HG02938 (cell line): Measurements from ENCODE around the gene JDP2.
"Not testable (repeated sequence)": the region's sequence is repeated elsewhere in the genome, so short reads cannot be mapped to it uniquely, and the experiment has no call there.

Source experiments
- ATAC-seq: cut with Tn5 transposase; IDR thresholded peaks from one replicate; pipeline ENCODE4 v1.9.1; 2021; ENCODE audit warnings: mild to moderate bottlenecking, moderate library complexity; ENCODE audit not compliant: unreplicated experiment

JDP2 gene

DNA sequence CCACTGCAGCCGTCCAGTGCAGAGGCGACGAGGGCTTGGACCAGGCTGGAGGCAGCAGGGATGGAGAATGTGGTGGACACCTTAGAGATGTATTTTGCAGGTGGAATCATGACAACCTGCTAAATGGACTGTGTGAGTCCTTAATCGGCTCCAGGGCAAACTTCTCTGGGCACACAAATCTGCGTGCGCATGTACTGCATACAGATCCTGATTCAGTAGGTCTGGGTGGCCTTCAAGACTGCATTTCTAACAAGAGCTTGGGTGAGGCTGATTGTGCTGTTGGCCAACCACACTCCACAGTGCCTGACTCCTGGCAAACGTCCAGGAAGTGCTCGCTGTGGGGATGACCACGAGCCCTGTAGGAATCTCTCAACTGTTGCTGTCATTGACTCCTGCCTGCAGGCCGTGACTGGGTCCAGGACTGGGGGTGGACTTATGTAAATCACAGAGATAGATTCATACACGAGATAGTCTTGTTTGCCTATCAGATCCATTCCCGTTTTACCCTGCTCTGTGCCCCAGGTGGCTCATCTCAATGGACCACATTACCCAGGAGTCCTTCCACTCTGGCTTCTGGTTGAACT lies 27.2 kb downstream of the JDP2 start:
- no peak for ATAC-seq

DNA sequence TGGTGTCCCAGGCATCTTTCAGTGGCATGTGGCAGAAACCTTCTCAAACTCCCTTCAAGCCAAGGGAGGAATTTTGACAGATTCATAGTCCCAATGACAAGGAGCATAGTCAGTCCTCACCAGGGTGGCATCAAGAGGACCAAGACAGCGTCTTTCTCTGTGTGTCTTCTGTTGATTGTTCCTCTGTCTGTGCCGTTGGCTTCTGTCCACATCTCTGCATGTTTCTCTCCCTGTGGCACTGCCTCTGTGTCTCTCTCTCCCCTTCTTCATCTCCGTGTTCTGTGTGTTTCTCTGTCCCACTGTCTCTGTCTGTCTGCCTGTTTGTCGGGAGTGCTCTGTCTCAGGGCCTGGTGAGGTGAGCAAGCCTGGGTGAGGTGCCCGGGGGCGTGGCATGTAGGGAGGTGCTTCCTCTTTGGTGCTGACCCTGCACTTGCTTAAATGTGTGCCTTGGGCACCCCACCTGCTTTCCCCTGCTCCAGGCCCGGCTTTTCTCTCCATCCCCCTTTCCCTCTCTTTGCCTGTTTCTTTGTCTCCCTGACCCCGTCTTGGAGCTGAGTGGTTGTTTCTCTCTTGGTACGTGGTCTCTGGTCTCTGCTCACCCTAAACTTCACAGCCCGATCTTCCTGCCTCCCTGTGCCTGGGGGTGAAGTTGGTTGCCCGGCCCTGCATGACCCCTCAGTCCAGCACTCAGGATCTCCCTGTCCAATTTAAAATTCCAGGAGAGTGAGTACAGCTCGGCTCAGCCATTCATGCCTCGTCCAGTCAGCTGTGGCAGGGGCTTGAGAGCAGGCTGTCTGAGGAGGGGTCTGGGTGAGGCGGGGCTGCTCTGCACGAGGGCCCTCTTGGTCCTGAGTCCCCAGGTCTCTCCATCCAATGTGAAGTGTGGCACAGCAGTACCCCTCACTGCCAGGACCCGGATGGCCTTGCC lies 28.5 kb downstream of the JDP2 start:
- ATAC-seq = no peak

DNA sequence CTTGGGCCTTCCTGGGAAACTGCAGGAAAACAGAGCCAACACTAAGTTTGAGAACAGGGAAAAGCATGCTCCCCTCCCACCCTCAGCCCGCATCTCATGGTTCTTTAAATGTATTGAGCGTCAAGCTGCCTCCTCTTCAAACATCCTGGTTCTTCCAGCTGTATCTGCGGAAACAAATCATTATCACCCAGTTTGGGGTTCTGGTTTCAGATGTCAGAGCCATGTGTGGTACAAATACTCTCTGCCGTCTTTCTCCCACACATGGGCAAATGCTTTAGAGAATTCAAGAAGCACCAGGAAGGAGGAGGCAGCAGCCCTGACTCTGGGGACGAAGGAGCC lies 29.1 kb downstream of the JDP2 start:
- ATAC-seq = no peak

DNA sequence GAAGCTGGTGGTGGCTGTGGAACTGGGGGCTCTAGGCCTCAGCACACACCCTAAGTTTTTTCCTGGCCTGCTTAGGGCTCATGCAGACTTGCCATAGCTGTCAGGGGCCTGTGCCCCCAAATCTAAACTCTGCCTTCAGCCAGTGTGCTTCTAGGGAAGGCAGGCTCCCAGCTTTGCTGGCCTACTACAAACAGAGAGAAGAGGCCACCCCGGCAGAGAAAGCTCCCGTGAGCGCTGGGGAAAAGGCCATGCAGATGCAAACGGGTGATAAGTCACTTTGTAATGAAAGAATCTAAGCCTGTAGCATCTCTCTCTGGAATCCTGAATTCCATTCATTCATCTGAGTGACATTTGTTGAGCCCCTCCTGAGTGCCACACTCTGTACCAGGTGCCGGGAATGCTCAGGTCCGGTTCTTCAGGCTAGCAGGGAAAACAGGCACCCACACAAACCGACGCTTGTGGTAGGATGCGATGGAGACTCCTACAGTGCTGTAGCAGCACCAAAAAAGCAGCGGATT lies 29.9 kb downstream of the JDP2 start:
- no peak for ATAC-seq

DNA sequence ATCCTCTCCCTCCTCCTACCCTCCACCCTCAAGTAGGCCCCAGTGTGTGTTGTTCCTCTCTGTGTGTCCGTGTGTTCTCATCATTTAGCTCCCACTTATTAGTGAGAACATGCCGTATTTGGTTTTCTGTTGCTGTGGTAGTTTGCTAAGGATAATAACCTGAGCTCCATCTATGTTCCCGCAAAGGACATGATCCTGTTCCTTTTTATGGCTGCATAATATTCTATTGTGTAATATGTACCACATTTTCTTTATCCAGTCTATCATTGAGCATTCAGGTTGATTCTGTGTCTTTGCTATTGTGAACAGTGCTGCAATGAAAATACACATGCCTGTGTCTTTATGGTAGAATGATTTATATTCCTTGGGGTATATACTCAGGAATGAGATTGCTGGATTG lies 30.5 kb downstream of the JDP2 start:
- no peak for ATAC-seq

DNA sequence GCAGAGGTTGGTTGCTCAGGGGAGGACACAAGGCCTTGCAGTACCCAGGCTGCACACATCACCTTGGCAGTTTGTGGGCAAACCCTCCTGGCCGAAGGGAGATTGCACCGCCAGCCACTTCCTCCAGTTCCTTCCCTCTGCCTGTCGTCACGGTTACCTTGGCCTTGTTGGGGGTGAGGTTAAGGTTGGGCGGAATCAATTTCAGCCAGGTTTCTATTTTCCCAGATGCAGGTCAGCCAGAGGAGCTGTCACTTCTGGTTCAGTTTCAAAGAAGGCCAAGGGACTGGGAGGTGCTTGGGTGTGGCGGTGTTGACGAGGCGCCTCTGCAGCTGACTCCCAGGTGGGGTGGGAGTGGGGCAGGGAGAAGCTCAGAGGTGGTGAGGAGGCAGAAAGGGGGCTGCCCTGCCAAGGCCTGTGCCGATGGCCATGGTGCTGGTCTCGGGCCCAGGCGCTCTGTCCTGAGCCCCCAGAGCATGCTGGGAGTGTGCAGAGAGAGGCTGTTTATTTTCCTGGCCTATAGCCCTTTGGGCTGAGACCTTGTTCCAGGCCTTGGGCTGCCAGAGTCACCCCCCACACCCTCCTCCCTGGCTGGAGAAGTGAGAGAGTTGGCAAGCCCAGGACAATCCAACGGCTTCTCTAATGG lies 31.4 kb downstream of the JDP2 start:
- no peak for ATAC-seq

DNA sequence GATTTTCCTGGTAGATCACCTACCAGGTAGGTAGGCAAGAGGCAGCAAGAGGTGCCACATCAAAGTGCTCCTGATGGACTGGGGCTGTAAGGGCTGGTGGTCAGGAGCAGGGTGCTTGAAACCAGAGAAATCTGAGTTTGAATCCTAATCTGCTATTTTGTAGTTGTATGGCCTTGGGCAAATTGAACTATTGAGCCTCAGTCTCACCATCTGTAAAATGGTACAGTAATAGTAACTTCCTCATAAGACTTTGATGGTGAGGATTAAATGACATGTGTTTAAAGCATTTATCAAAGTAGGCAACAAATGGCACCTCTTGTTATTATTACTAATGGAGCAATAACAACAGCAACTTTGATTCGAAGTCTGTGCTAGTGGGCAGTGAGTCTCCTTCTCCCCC lies 32.0 kb downstream of the JDP2 start:
- no peak for ATAC-seq

DNA sequence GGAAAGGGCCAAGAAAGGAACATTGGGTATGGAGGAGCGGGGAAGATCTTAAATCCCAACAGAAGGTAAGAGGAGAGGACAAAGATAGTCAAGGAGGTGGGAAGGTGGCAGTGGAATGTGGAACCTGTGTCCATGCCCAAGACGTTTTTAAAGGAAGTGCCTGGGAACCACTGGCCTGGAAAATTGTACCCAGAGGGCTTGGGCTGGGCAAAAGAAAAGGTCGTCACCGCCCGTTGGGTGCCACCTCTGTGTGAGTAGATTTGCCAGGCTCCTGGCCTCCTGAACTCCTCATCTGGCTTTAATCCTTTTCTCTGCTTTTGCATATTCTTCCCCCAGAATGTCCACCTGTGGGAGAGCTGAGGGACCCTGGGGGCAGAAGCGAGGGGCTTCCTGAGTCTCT lies 32.6 kb downstream of the JDP2 start:
- no peak for ATAC-seq

DNA sequence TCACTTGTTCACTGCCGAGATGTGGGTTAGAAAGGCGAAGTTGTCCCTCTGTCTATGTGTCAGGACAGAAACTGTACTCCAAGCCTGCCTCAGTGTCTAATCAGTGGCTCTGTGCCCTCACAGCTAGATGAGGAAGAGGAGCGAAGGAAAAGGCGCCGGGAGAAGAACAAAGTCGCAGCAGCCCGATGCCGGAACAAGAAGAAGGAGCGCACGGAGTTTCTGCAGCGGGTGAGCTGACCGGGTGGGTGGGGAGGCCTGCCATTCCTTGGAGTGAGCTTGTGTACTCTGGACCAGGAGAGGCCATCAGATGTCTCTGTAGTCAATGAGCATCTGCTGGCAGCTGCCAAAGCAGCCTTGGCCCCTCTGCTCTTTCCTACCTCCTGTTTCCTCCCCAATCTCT lies 33.5 kb downstream of the JDP2 start:
- ATAC-seq = no peak

DNA sequence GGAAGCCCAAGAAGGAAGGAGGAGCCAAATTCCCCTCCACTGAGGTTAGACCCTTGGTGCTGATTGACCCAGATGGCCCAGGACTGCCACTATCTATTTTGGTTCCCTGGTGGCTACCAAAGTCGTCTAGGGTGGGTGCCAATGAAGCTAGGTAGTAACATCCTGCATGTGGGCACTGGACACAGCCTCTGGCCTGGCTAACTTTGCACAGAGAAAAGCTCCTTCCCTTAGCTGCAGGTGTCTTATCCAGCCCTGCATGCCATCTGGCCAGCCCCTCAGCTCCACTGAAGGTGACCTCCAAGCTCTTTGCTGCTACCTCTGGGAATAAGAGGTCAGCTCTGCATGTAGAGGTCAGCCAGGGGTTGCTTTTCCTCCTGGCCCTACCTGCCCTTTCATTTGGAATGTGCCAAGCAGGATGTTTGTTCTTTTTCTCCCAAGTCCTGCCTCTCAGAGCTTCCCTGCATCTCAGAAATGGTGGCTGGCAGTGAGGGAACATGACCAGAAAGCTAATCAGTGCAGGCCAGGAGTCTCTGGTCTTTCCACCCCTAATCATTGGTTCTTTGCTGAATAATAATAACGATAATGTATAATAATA lies 34.0 kb downstream of the JDP2 start:
- no peak for ATAC-seq

DNA sequence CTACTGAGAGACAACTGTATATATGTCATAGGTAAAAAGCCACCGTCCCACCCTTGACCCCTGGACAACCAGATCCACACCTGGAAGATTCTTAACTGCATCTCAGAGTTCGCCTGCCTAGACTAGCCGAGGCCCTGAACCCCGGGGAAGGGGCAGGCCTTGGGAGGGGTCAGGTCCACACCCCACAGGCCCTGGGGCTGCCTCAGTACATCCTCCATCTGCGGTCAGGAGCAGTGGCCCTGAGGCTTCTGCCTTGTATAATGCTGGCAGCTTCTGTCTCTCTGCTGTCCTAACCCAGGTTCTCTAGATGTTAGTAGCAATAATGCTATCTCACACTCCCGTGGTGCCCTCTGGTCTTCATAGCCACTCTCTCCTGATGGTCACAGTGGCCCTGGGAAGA lies 36.8 kb downstream of the JDP2 start:
- no peak for ATAC-seq

DNA sequence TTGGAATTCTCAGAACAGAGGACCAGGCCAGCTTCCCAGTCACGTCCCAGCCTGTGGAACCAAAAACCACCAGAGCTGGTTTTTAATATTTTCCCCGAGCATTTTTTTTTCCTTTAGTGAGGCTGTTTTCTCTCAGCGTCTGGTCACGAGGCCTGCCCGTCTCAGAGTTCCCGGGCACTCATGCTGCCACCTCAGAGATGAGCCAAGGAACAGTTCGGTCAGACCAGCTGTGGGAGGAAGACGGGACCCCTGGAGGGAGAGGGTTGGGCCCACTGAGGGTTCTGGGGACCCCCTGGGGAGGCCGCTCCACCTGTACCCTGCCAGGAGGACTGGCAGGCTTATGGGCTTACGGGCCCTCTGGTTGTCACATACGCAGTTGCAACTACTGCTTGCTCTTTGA lies 39.9 kb downstream of the JDP2 start:
- no peak for ATAC-seq

DNA sequence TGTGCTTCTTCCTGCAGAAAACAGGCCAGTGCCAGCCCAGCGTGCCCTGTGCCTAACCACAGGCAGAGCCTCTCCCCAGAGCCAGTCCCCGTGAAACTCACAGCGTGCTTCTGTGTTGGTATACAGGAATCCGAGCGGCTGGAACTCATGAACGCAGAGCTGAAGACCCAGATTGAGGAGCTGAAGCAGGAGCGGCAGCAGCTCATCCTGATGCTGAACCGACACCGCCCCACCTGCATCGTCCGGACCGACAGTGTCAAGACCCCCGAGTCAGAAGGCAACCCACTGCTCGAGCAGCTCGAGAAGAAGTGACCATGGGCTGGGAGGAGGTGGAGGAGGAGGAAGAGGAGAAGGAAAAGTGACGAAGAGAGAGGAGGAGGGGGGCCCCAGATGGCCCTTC lies 41.3 kb downstream of the JDP2 start:
- ATAC-seq = no peak

DNA sequence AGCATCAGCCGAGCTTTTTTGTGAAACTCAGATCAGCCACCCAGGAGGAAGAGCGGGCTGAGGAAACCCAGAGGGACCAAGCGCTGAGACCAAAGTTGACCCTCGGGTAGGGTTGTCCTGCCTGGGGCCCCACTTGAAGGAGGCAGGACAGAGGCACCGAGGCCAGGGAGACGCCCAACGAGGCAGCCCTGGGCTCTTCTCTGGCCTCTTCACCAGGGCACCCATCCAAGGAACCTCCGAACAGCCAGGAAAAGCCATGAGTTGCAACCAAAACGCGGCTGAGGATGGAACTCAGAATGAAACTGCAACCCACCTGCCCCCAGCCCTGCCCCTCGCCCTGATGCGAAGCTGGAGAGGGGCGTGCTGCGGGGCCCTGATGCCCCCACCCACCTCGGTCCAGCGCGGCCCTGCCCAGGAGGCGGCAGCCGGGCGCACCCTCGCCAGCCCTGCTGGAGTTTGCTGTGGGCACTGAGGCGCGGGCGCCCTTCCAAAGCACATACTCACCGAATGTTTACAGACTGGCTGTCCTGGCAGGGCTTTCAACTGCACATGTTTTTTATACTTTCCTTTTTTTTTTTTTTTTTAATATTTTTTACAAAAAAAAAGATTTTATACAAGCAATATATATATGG lies 41.9 kb downstream of the JDP2 start:
- ATAC-seq = no peak

DNA sequence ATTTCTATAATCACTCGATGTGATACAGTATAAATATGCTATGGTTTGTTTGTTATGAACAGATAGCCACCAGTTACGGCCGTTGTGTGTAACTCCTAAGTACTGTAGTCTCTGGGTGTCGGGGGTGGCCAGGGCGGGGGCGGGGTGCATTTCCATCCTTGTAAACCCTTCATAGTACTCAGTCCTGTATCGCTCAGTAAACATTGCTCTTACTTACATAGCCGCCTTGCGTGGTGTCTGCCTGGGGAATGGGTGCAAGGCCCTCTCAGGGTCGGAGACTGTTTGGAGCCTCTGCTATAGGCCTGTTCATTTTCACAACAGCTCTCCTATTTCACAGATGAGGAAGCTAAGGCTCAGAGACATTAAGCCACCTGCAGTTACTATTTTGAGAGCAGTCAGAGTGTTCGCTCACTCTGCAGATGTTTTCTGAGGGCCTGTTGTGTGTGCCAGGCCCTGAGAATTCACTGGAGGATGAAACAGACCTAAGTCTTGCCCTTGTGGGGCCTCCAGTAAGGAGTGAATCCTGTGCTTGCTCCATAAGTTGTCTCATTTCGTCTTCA lies 42.5 kb downstream of the JDP2 start:
- no peak for ATAC-seq

DNA sequence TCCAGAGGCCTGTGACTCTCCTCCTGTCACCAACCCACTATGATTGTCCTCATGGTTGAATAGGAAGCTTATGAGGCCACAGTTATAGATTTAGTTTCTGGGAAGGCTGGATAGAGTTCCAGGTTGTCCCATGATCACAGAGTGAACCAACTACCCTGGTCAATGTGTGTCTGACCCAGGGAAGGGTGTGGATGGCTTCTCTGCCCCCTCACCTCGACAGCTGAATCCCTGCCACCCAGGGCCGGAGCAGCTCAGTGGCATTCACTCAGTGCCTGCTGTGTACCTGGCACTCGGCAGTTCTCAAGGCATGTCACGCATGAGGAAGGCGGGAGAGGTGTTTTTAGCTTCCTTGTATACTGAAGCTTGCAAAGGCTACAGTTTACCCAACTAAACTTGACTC lies 43.2 kb downstream of the JDP2 start:
- no peak for ATAC-seq

DNA sequence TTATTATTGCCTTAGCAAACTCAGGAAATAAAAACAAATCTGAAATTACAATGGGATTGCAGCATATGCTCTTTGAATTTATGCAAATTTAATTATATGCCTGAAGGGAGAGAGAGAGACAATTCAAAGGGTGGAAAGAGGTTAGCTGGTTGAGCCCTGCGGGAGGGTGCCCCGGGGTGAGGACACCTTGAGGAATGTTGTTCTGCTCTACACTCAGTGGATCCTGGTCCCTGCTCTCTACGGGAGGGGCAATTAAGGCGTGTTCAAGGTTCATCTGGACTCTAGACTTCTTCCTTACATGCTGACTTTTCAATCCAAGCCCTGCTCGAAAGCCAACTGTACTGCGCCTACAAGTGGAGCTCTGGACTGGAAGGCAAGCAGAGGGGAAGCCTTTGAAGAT lies 46.3 kb downstream of the JDP2 start:
- ATAC-seq = not testable (repeated sequence)

DNA sequence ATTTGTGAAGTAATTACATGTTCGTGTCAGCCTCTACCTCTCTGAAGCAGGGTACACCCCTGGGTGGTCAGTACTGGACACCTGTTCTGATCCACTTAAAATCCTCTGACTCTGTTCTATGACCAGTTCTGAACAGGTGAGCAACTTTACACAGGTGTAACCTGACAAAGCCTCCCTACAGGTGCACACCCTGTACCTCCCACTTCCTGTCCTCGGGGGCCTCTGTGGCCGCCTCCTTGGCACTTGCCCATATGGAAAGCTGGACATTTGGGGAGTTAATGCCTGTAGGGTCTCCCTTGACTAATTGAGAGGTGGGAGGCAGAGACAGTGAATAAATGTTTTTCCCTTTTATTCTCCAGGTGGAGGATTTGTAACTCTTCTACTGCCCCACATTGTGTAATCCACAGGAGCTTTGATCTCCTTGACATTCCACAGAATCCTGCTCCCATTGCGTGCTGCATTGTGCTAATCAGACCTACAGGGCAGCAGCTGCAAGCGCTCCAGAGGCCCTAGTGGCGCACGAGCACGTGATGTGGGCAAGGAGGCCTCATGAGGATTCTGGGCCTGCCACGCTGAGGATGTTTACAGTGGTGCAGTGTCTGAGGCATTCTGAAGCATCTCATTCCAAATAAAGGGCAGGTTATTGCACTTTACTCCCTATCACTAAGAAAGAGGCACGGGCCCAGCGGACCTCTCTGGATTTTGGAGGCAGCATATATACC lies 48.6 kb downstream of the JDP2 start:
- no peak for ATAC-seq

DNA sequence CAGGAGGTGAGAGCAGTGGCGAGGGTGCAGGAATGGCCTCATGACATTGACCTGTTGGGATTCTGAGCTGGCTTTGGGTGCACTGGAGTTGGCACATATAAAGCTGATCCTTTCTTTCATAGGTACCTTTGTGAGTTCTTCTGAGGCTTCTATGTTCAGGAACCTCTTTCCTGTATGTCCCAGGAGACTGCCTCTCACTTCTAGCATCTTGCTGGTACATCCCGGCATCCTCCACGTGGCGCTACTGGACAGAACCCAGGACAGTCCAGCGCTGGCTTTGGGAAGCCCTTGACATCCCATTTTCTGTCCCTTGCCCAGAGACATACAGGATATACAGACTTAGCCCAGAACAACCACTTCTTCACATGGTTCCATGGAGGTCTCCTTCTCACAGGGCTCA lies 50.1 kb downstream of the JDP2 start:
- no peak for ATAC-seq
